CD4-positive, CD25-positive, alpha-beta regulatory T cell (primary cell): ENCODE data around the gene KIFC3. TPM values are rescaled to one million over a fixed set of nuclear protein-coding genes. Genes with fewer than 3 reads are reported as not detected.
A peak's percentile ranks its signal among the peaks of the same experiment; 100 is the strongest.

Source experiments
- ATAC-seq, 2 donors: fragments of 150-1000 bp; cut with Tn5 transposase; one replicate each; pipeline ENCODE4 v1.10.0; 2021; ENCODE audit warnings: low read depth in 2 of 2, moderate number of reproducible peaks in 2 of 2, moderate library complexity in 1 of 2
- DNase-seq, 3 donors: peaks; one replicate each; pipeline versions ENCODE4 v3.0.0 to v3.0.0-alpha.2; 2012 to 2022; ENCODE audit warnings: mixed read lengths in 1 of 3
- H3K27ac ChIP-seq: one replicate; pipeline ENCODE4 v1.7.0; 2013; ENCODE audit warnings: mild to moderate bottlenecking, low read length; ENCODE audit not compliant: insufficient read depth, poor library complexity, severe bottlenecking
- H3K27me3 ChIP-seq: one replicate; pipeline ENCODE4 v1.7.0; 2013; ENCODE audit warnings: low read length; ENCODE audit not compliant: control insufficient read depth, insufficient read depth
- H3K36me3 ChIP-seq: one replicate; pipeline ENCODE4 v1.7.0; 2013; ENCODE audit warnings: mild to moderate bottlenecking, low read length, moderate library complexity; ENCODE audit not compliant: control insufficient read depth, insufficient read depth
- H3K4me1 ChIP-seq: 2 replicates; pipeline ENCODE4 v1.7.0; 2013; ENCODE audit warnings: mild to moderate bottlenecking, low read length; ENCODE audit not compliant: insufficient read depth, control insufficient read depth, poor library complexity, severe bottlenecking
- H3K4me3 ChIP-seq: one replicate; pipeline ENCODE4 v1.7.0; 2013; ENCODE audit warnings: low read depth, mild to moderate bottlenecking, low read length, moderate library complexity
- H3K9me3 ChIP-seq, 2 experiments: 1 replicate in 1 of 2; 2 replicates in 1 of 2; pipeline ENCODE4 v1.7.0; 2013; ENCODE audit warnings: low read length in 2 of 2, mild to moderate bottlenecking in 1 of 2, moderate library complexity in 1 of 2; ENCODE audit not compliant: control insufficient read depth in 2 of 2
- H3K27ac Mint-ChIP-seq, 3 donors: one replicate each; pipeline ENCODE4 v1.8.0; 2020 to 2022; ENCODE audit warnings: mild to moderate bottlenecking in 3 of 3, mixed read lengths in 3 of 3, moderate library complexity in 2 of 3
- H3K27me3 Mint-ChIP-seq: one replicate; pipeline ENCODE4 v1.8.0; 2022; ENCODE audit warnings: mild to moderate bottlenecking, mixed read lengths
- H3K36me3 Mint-ChIP-seq: one replicate; pipeline ENCODE4 v1.8.0; 2020; ENCODE audit warnings: mixed read lengths
- H3K4me1 Mint-ChIP-seq, 4 donors: one replicate each; pipeline ENCODE4 v1.8.0; 2020 to 2022; ENCODE audit warnings: mixed read lengths in 4 of 4, mild to moderate bottlenecking in 1 of 4
- H3K4me3 Mint-ChIP-seq, 4 donors: one replicate each; pipeline ENCODE4 v1.8.0; 2020 to 2022; ENCODE audit warnings: mild to moderate bottlenecking in 4 of 4, mixed read lengths in 4 of 4, moderate library complexity in 3 of 4
- H3K9me3 Mint-ChIP-seq, 7 donors: one replicate each; pipeline ENCODE4 v1.8.0; 2020 to 2022; ENCODE audit warnings: mixed read lengths in 7 of 7, mild to moderate bottlenecking in 3 of 7, moderate library complexity in 2 of 7
- polyA plus RNA-seq, 4 donors: library from polyadenylated mRNA; unstranded; fragments of 300-500 nt; fragmentation: Illumina TruSeq; gene quantifications; one replicate each; pipeline ENCODE4 v1.2.3, GENCODE V29; 2021
- total RNA-seq: library from RNA; stranded (reverse); gene quantifications from one replicate; pipeline ENCODE4 v1.2.3, GENCODE V29; 2022

Gene KIFC3
- total and polyA plus RNA-seq, 5 donors from 2014 or later = 1.2 TPM; not detected in 4

DNA sequence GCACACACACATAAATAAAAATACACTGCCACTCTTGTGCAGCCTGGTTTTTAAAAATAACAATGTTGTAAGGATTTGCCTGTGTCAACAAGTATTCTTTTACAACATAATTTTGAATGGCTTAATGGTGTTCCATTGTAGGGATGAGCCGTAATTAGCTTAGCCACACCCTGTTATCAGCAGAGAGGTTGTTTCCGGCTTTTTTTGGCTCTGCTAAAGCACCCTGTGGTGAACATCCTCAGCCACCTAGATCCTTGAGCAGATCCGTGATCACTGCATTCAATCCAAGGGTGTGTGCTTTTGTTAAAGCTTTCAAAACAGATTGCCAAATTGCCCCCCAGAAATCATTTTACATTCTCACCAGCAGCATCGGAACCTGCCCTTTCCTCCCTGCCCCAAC lies 59.7 kb downstream of the KIFC3 start:
- no peak for DNase-seq
- Mint-ChIP-seq H3K4me1 (peaks cover 2 to 6% (median 5%) of the 10 kb centered on the region in 4 donors), H3K36me3 (peaks cover 18% of the 10 kb centered on the region), H3K27ac (peak overlapping the region in 1 of 3 donors; percentile 25), H3K27me3 (no peaks in the 10 kb centered on the region), H3K4me3 (no peak overlapping the region), H3K9me3 (no peaks in the 10 kb centered on the region)
- no peaks in the 10 kb centered on the region for H3K27me3 ChIP-seq
- H3K36me3 ChIP-seq = peaks cover 2% of the 10 kb centered on the region
- H3K9me3 ChIP-seq = no peaks in the 10 kb centered on the region
- no peak overlapping the region for H3K4me3 ChIP-seq
- no peak overlapping the region for H3K27ac ChIP-seq
- H3K4me1 ChIP-seq = no peaks in the 10 kb centered on the region
- ATAC-seq = no peak

DNA sequence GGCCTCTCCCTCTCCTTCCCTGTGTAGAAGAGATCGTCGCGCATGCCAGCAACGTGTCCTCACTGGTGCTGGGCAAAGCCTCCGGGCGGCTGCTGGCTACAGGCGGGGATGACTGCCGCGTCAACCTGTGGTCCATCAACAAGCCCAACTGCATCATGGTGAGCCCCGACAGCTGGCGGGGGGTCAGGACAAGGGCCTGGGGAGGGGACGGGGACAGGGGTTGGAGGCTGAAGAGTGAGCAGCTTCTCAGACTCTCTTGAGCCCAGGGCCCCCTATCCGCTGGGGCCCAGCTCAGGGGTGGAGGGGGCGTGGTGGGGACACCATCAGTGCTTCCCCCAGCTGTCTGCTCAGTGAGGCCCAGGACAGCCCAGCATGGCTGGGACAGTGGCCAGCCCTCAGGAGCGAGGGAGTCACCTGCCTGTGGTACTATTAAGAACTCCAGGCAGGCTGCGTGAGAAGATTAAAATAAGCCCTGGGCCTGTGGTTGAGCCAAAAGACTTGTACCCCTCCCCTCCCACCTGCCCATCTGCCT lies 60.6 kb downstream of the KIFC3 start:
- Mint-ChIP-seq H3K27me3 (no peaks in the 10 kb centered on the region), H3K36me3 (peaks cover 18% of the 10 kb centered on the region), H3K27ac (no peak overlapping the region), H3K9me3 (no peaks in the 10 kb centered on the region), H3K4me3 (no peak overlapping the region), H3K4me1 (peaks cover 6 to 14% (median 7%) of the 10 kb centered on the region in 4 donors)
- no peak for ATAC-seq
- no peak for DNase-seq
- Histone ChIP-seq H3K27me3 (no peaks in the 10 kb centered on the region), H3K27ac (no peak overlapping the region), H3K36me3 (peaks cover 2% of the 10 kb centered on the region), H3K4me3 (no peak overlapping the region), H3K9me3 (no peaks in the 10 kb centered on the region), H3K4me1 (peaks cover 4% of the 10 kb centered on the region)

DNA sequence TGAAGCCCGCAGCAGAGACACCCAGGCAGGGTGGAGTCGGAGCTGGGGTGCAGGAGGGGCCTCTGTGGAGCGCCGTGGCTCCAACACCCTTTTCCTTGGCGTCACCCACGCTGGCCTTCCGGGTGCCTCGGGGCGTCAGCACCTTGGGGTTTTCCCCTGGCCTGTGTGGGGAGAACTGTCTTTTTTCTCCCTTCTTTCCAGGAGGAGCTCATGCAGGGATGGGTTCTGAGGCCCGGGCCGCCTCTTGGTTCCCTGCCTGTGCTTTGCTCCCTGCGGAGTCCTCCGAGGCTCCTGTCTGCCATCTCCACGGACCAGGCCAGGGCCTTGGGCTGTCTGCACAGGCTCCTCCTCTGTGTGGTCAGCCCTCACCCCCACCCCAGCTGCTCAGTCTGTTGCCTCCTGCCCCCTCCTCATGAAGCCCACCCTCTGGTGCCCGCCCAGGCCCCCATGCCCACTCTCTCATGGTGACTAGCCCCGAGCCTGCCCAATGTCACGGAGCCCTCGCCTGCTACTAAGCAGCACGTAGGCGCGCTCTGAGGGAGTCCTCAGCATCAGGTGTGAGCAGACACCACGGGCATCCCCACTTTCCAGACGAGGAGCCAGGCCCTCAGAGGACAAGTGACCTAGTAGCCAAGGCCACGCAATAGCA lies 61.7 kb downstream of the KIFC3 start:
- no peak for DNase-seq
- Histone ChIP-seq H3K36me3 (peaks cover 2% of the 10 kb centered on the region), H3K27ac (no peak overlapping the region), H3K9me3 (no peaks in the 10 kb centered on the region), H3K4me3 (no peak overlapping the region), H3K27me3 (no peaks in the 10 kb centered on the region), H3K4me1 (peaks cover 15% of the 10 kb centered on the region)
- no peak for ATAC-seq
- Mint-ChIP-seq H3K36me3 (peaks cover 18% of the 10 kb centered on the region), H3K9me3 (no peaks in the 10 kb centered on the region), H3K4me3 (no peak overlapping the region), H3K27me3 (no peaks in the 10 kb centered on the region), H3K27ac (no peak overlapping the region), H3K4me1 (peaks cover 0 to 25% (median 14%) of the 10 kb centered on the region in 4 donors)

DNA sequence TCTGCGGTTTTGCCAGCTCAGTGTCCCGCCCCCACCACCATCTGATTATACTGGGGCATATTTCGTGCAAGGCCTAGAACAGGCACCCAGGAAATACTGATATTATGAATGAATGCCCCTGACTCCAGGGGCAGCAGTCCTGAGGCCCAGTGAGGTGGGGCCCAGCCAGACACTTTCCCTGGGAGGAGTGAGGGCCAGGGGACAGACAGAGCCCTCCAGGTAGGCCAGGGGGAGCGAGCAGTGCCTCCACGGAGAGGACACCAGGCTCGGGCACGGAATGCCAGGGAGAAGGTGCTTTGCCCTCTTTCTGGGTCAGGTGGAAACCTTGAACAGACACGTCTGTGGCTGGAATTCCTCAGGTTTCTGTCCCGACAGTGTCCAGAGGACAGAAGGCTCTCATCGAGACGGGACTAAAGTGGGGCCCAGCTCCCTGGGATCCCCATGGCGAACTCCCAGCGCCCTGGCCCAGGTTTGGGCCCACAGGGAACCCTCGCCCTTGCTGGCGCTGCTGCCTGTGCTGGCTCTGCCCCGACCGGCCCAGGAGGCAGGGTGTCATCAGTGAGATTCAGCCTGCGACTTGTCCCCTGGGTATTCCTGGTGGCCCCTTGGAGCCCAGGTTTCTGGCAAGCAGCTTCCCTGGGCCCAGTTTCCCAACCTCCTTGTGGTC lies 62.4 kb downstream of the KIFC3 start:
- peaks cover 6% of the 10 kb centered on the region for H3K27me3 Mint-ChIP-seq
- H3K27ac Mint-ChIP-seq = no peak overlapping the region
- no peaks in the 10 kb centered on the region for H3K9me3 Mint-ChIP-seq
- no peak overlapping the region for H3K4me3 Mint-ChIP-seq
- ATAC-seq = no peak
- Histone ChIP-seq H3K9me3 (no peaks in the 10 kb centered on the region), H3K27ac (no peak overlapping the region), H3K36me3 (peaks cover 2% of the 10 kb centered on the region), H3K4me3 (no peak overlapping the region), H3K27me3 (no peaks in the 10 kb centered on the region), H3K4me1 (peaks cover 16% of the 10 kb centered on the region)
- DNase-seq = no peak
- peaks cover 0 to 30% (median 17%) of the 10 kb centered on the region in 4 donors for H3K4me1 Mint-ChIP-seq
- peaks cover 15% of the 10 kb centered on the region for H3K36me3 Mint-ChIP-seq

DNA sequence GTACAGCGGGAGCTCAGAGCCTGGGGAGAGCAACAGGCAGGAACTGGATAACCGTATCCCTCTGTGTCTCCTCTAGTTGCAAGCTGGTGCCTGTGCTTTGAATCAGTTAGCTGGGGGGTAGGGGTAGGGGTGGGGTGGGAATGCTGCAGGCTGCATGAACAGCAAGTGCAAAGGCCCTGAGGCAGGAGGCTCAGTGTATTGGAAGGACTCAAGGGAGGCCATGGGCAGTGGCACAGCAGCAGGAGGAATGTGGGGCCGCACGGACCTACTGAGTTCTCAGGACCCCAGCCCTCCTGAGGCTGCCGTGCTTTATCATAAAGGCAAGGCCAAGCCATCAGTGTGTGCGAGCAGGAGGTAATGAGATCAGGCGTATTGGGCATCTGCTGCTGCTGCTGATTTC lies 63.4 kb downstream of the KIFC3 start:
- Histone ChIP-seq H3K27me3 (no peaks in the 10 kb centered on the region), H3K4me1 (peaks cover 23% of the 10 kb centered on the region), H3K27ac (no peak overlapping the region), H3K36me3 (peaks cover 2% of the 10 kb centered on the region), H3K4me3 (no peak overlapping the region), H3K9me3 (no peaks in the 10 kb centered on the region)
- no peaks in the 10 kb centered on the region for H3K9me3 Mint-ChIP-seq
- DNase-seq (no peak), ATAC-seq (no peak)
- peaks cover 0 to 36% (median 17%) of the 10 kb centered on the region in 4 donors for H3K4me1 Mint-ChIP-seq
- H3K27me3 Mint-ChIP-seq = peaks cover 6% of the 10 kb centered on the region
- no peak overlapping the region for H3K27ac Mint-ChIP-seq
- peaks cover 10% of the 10 kb centered on the region for H3K36me3 Mint-ChIP-seq
- no peak overlapping the region for H3K4me3 Mint-ChIP-seq

DNA sequence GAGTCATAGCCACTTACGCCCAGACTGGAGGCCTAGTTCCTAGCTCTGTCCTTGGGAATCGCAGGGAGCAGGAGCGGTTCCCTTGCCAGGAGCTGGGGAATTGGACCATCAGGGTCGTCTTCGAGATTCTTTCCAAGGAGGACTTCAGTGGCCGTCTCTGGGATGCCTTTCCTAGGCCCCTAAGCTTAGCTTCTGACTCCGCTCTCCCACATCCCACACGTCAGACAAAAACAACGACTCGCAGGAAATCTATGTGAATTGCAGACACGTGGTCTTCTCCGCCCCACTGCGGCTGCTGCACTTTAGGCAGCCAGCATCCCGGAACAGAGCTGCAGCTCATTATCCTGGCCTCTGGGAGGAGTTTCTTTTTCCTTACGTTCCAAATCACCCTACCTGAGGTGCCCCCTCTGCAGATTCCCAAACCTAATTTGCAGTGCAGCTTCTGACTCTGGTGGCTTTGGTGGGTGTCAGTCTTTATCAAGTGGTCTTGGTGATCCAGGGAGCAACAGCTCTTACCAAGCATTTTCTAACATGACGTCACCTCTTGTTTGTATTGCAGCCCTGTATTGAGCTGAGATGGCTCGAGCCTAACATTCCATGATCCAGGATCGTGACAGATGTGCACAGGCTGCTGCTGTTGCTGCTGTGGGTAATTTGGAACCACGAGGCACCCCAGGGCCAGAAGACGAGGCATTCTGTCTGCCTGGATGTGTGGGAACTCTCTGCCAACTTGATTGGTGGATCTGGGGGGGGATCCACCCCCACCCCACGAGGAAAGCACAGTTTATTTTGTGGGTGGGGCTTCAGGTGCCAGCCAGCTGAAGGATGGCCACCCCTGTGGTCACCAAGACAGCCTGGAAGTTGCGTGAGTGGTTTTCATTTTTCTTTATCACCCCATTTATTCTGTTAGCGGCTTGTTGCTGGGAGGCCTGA lies 65.6 kb downstream of the KIFC3 start:
- Mint-ChIP-seq H3K9me3 (peaks cover 0 to 6% (median 0%) of the 10 kb centered on the region in 7 donors), H3K4me1 (peaks cover 0 to 42% (median 17%) of the 10 kb centered on the region in 4 donors)
- no peak for ATAC-seq

DNA sequence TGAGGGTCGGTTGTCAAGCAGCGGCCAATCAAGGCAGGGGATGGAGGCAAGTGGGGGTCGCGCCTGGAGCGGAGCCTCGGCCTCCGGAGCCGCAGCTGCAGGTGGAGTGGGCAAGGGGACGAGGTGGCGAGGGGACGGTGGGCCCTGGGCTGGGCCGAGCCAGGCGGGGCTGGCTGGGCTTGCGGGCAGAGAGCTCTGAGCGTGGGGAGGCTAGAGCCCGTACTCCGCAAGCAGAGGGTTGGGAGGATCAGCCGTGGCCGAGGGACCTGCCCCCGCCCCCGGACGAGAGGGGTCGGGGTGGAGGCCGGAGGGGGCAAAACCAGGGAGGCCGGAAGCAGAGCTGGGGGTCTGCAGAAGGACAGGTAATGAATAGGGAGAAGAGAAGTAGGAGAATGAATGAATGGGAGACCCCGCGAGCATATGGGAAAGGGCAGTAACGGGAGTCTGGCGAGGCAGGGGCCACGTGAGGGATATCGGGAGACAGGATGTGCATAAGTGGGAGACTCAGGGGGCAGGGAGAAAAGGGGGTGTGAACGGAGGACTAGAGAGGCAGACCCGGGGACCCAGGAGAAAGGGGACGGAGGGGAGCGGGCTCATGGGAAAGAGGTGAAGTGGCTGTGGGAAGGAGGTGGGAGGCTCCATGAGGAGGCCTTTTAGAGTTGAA lies 66.4 kb downstream of the KIFC3 start, which contains the start of gene KATNB1:
Gene KATNB1 (plus strand): TSS at position 16 of the 664 bp plus-strand sequence. CDS start 1,474 bp downstream, outside the sequence.
- Histone ChIP-seq H3K36me3 (no peaks in the 10 kb centered on the region), H3K9me3 (no peaks in the 10 kb centered on the region), H3K4me3 (peak within 1 kb of the TSS; percentile 89), H3K27ac (peak within 1 kb of the TSS; percentile 79), H3K4me1 (peaks cover 23% of the 10 kb centered on the region), H3K27me3 (no peaks in the 10 kb centered on the region)
- Mint-ChIP-seq H3K9me3 (peaks cover 0 to 6% (median 0%) of the 10 kb centered on the region in 7 donors), H3K36me3 (peaks cover 9% of the 10 kb centered on the region), H3K4me1 (peaks cover 0 to 42% (median 17%) of the 10 kb centered on the region in 4 donors), H3K27ac (peak within 1 kb of the TSS; percentile 97 to 98 (median 98)), H3K27me3 (peaks cover 6% of the 10 kb centered on the region), H3K4me3 (peak within 1 kb of the TSS; percentile 90 to 99 (median 98))
- ATAC-seq = peak in 1 of 2 donors; percentile 5
- no peak for DNase-seq

More for the DNA sequence above, 65.6 kb downstream of the KIFC3 start:
- Histone ChIP-seq H3K4me3 (peak overlapping the region; percentile 80), H3K27ac (peak overlapping the region; percentile 79), H3K4me1 (peaks cover 23% of the 10 kb centered on the region), H3K36me3 (no peaks in the 10 kb centered on the region), H3K27me3 (no peaks in the 10 kb centered on the region), H3K9me3 (no peaks in the 10 kb centered on the region)
- peak overlapping the region; percentile 90 to 99 (median 98) for H3K4me3 Mint-ChIP-seq
- H3K27ac Mint-ChIP-seq = peak overlapping the region; percentile 48 to 97 (median 97)
- H3K36me3 Mint-ChIP-seq = peaks cover 12% of the 10 kb centered on the region
- DNase-seq = peak; percentile 24 to 62 (median 25)
- peaks cover 6% of the 10 kb centered on the region for H3K27me3 Mint-ChIP-seq
